Activated CD4-positive, alpha-beta memory T cell treated with anti-CD3 and anti-CD28 coated beads, Interleukin-2, amount 10 ng/mL, durations not matched to agents 7 days and 5 days (primary cell): ENCODE measurements around the gene KLHDC7A. TPM values are rescaled to one million over a fixed set of nuclear protein-coding genes. Genes with fewer than 3 reads are reported as not detected.

Source experiments
- CTCF ChIA-PET: fragments of 350-600 bp; sonication (Branson Sonifier 250); formaldehyde crosslinking; loops from one replicate; lab custom pipeline; 2021; ENCODE audit warnings: antibody characterized with exemption, inconsistent platforms; lab: Charles Lee
- POLR2A ChIA-PET: fragments of 350-600 bp; sonication (Branson Sonifier 250); formaldehyde crosslinking; loops from one replicate; lab custom pipeline; 2021; ENCODE audit warnings: antibody characterized with exemption; lab: Charles Lee
- DNase-seq: peaks from one replicate; pipeline ENCODE4 v3.0.0-alpha.2; 2020
- H3K27ac Mint-ChIP-seq: one replicate; pipeline ENCODE4 v1.8.0; 2021; ENCODE audit warnings: mild to moderate bottlenecking, mixed read lengths
- H3K27me3 Mint-ChIP-seq: one replicate; pipeline ENCODE4 v1.8.0; 2021; ENCODE audit warnings: mixed read lengths
- H3K36me3 Mint-ChIP-seq: one replicate; pipeline ENCODE4 v1.8.0; 2021; ENCODE audit warnings: low read depth, mixed read lengths
- H3K4me1 Mint-ChIP-seq: one replicate; pipeline ENCODE4 v1.8.0; 2021; ENCODE audit warnings: mixed read lengths
- H3K4me3 Mint-ChIP-seq: one replicate; pipeline ENCODE4 v1.8.0; 2021; ENCODE audit warnings: mild to moderate bottlenecking, mixed read lengths
- H3K9me3 Mint-ChIP-seq: one replicate; pipeline ENCODE4 v1.8.0; 2021; ENCODE audit warnings: mixed read lengths
- total RNA-seq, 2 experiments: library from RNA; stranded (reverse); gene quantifications; one replicate each; pipeline ENCODE4 v1.2.3, GENCODE V29; 2021

Gene KLHDC7A
- total RNA-seq, 2 experiments from 2014 or later, result not detected

GRCh38 chr1:18496497-18497235 lies 15.9 kb downstream of the KLHDC7A start:
- H3K4me3 Mint-ChIP-seq, result no peak overlapping the region
- CTCF ChIA-PET, result no interaction called here
- no peaks in the 10 kb centered on the region for H3K4me1 Mint-ChIP-seq
- no peak for DNase-seq
- peaks cover 2% of the 10 kb centered on the region for H3K27me3 Mint-ChIP-seq
- POLR2A ChIA-PET, result no interaction called here
- H3K9me3 Mint-ChIP-seq, result no peaks in the 10 kb centered on the region
- no peak overlapping the region for H3K27ac Mint-ChIP-seq
- no peaks in the 10 kb centered on the region for H3K36me3 Mint-ChIP-seq

- Mint-ChIP-seq H3K36me3 (no peaks in the 10 kb centered on the region), H3K27ac (no peak overlapping the region), H3K4me1 (no peaks in the 10 kb centered on the region), H3K4me3 (no peak overlapping the region), H3K9me3 (no peaks in the 10 kb centered on the region), H3K27me3 (peaks cover 2% of the 10 kb centered on the region)
- POLR2A ChIA-PET, result no interaction called here
- DNase-seq, result no peak
- CTCF ChIA-PET, result no interaction called here
Measured at GRCh38 chr1:18501833-18502232, 21.1 kb downstream of the KLHDC7A start.

GRCh38 chr1:18504609-18505008 lies 23.9 kb downstream of the KLHDC7A start:
- H3K36me3 Mint-ChIP-seq, result no peaks in the 10 kb centered on the region
- no peaks in the 10 kb centered on the region for H3K27me3 Mint-ChIP-seq
- no peaks in the 10 kb centered on the region for H3K9me3 Mint-ChIP-seq
- ChIA-PET CTCF (no interaction called here), POLR2A (no interaction called here)
- no peak for DNase-seq
- H3K4me3 Mint-ChIP-seq, result no peak overlapping the region
- no peaks in the 10 kb centered on the region for H3K4me1 Mint-ChIP-seq
- H3K27ac Mint-ChIP-seq, result no peak overlapping the region

- POLR2A ChIA-PET, result interaction anchor here (1.3 kb wide), 1 partner anchor 37 kb away, joined by 3 read pairs; no protein-coding TSS in a partner anchor
- DNase-seq, result no peak
- no peaks in the 10 kb centered on the region for H3K9me3 Mint-ChIP-seq
- H3K4me1 Mint-ChIP-seq, result no peaks in the 10 kb centered on the region
- no peaks in the 10 kb centered on the region for H3K27me3 Mint-ChIP-seq
- no peak overlapping the region for H3K27ac Mint-ChIP-seq
- no peaks in the 10 kb centered on the region for H3K36me3 Mint-ChIP-seq
- CTCF ChIA-PET, result interaction anchor here (1.4 kb wide), 1 partner anchor 70 kb away, joined by 3 read pairs; no protein-coding TSS in a partner anchor
- H3K4me3 Mint-ChIP-seq, result no peak overlapping the region
Measured at GRCh38 chr1:18505666-18506065, 24.9 kb downstream of the KLHDC7A start.

GRCh38 chr1:18508084-18508483 lies 27.4 kb downstream of the KLHDC7A start:
- H3K4me3 Mint-ChIP-seq, result no peak overlapping the region
- POLR2A ChIA-PET, result no interaction called here
- no peaks in the 10 kb centered on the region for H3K36me3 Mint-ChIP-seq
- no peak for DNase-seq
- no peak overlapping the region for H3K27ac Mint-ChIP-seq
- H3K27me3 Mint-ChIP-seq, result no peaks in the 10 kb centered on the region
- no peaks in the 10 kb centered on the region for H3K4me1 Mint-ChIP-seq
- peaks cover 7% of the 10 kb centered on the region for H3K9me3 Mint-ChIP-seq
- CTCF ChIA-PET, result no interaction called here

- ChIA-PET CTCF (interaction anchor here (0.6 kb wide), 1 partner anchor 31 kb away, joined by 3 read pairs; no protein-coding TSS in a partner anchor), POLR2A (no interaction called here)
- no peak for DNase-seq
- Mint-ChIP-seq H3K36me3 (no peaks in the 10 kb centered on the region), H3K27ac (no peak overlapping the region), H3K4me3 (no peak overlapping the region), H3K9me3 (peaks cover 14% of the 10 kb centered on the region), H3K27me3 (no peaks in the 10 kb centered on the region), H3K4me1 (no peaks in the 10 kb centered on the region)
Measured at GRCh38 chr1:18511149-18511873, 30.6 kb downstream of the KLHDC7A start.

- ChIA-PET CTCF (interaction anchor here (0.6 kb wide), 1 partner anchor 31 kb away, joined by 3 read pairs; no protein-coding TSS in a partner anchor), POLR2A (no interaction called here)
- no peaks in the 10 kb centered on the region for H3K4me1 Mint-ChIP-seq
- H3K36me3 Mint-ChIP-seq, result no peaks in the 10 kb centered on the region
- no peak overlapping the region for H3K27ac Mint-ChIP-seq
- H3K4me3 Mint-ChIP-seq, result no peak overlapping the region
- no peaks in the 10 kb centered on the region for H3K27me3 Mint-ChIP-seq
- H3K9me3 Mint-ChIP-seq, result peaks cover 14% of the 10 kb centered on the region
- no peak for DNase-seq
Measured at GRCh38 chr1:18511874-18512150, 31.1 kb downstream of the KLHDC7A start.

GRCh38 chr1:18512883-18513282 lies 32.2 kb downstream of the KLHDC7A start:
- no peaks in the 10 kb centered on the region for H3K27me3 Mint-ChIP-seq
- H3K9me3 Mint-ChIP-seq, result peaks cover 20% of the 10 kb centered on the region
- H3K36me3 Mint-ChIP-seq, result no peaks in the 10 kb centered on the region
- H3K27ac Mint-ChIP-seq, result no peak overlapping the region
- no peaks in the 10 kb centered on the region for H3K4me1 Mint-ChIP-seq
- no peak overlapping the region for H3K4me3 Mint-ChIP-seq
- DNase-seq, result no peak
- ChIA-PET POLR2A (no interaction called here), CTCF (no interaction called here)

- no peak for DNase-seq
- Mint-ChIP-seq H3K36me3 (no peaks in the 10 kb centered on the region), H3K27ac (no peak overlapping the region), H3K27me3 (no peaks in the 10 kb centered on the region), H3K4me1 (no peaks in the 10 kb centered on the region), H3K9me3 (peaks cover 20% of the 10 kb centered on the region), H3K4me3 (no peak overlapping the region)
- POLR2A ChIA-PET, result no interaction called here
- CTCF ChIA-PET, result no interaction called here
Measured at GRCh38 chr1:18513995-18514394, 33.3 kb downstream of the KLHDC7A start.

GRCh38 chr1:18515120-18515667 lies 34.5 kb downstream of the KLHDC7A start:
- Mint-ChIP-seq H3K36me3 (no peaks in the 10 kb centered on the region), H3K27ac (no peak overlapping the region), H3K27me3 (no peaks in the 10 kb centered on the region), H3K4me1 (no peaks in the 10 kb centered on the region), H3K9me3 (peaks cover 20% of the 10 kb centered on the region), H3K4me3 (no peak overlapping the region)
- CTCF ChIA-PET, result no interaction called here
- DNase-seq, result no peak
- POLR2A ChIA-PET, result no interaction called here

- DNase-seq, result no peak
- H3K4me1 Mint-ChIP-seq, result no peaks in the 10 kb centered on the region
- ChIA-PET POLR2A (no interaction called here), CTCF (no interaction called here)
- H3K36me3 Mint-ChIP-seq, result no peaks in the 10 kb centered on the region
- H3K27me3 Mint-ChIP-seq, result no peaks in the 10 kb centered on the region
- H3K9me3 Mint-ChIP-seq, result peaks cover 20% of the 10 kb centered on the region
- H3K27ac Mint-ChIP-seq, result no peak overlapping the region
- H3K4me3 Mint-ChIP-seq, result no peak overlapping the region
Measured at GRCh38 chr1:18516473-18516872, 35.7 kb downstream of the KLHDC7A start.

GRCh38 chr1:18526436-18527275 lies 45.9 kb downstream of the KLHDC7A start:
- Mint-ChIP-seq H3K36me3 (no peaks in the 10 kb centered on the region), H3K4me1 (no peaks in the 10 kb centered on the region), H3K9me3 (no peaks in the 10 kb centered on the region), H3K27me3 (peaks cover 12% of the 10 kb centered on the region), H3K4me3 (no peak overlapping the region), H3K27ac (no peak overlapping the region)
- CTCF ChIA-PET, result no interaction called here
- no peak for DNase-seq
- POLR2A ChIA-PET, result no interaction called here

GRCh38 chr1:18527514-18527913 lies 46.8 kb downstream of the KLHDC7A start:
- DNase-seq, result no peak
- ChIA-PET CTCF (no interaction called here), POLR2A (no interaction called here)
- Mint-ChIP-seq H3K4me1 (no peaks in the 10 kb centered on the region), H3K27me3 (peaks cover 9% of the 10 kb centered on the region), H3K27ac (no peak overlapping the region), H3K36me3 (no peaks in the 10 kb centered on the region), H3K9me3 (no peaks in the 10 kb centered on the region), H3K4me3 (no peak overlapping the region)
